Common myeloid progenitor, CD34-positive (primary cell): ENCODE data around the gene AVP.
"Not testable (repeated sequence)": the region's sequence is repeated elsewhere in the genome, so short reads cannot be mapped to it uniquely, and the experiment has no call there.

ENCODE experiments used
- CTCF ChIA-PET: fragments of 350-600 bp; sonication (Branson Sonifier 250); formaldehyde crosslinking; loops from one replicate; lab custom pipeline; 2021; ENCODE audit warnings: antibody characterized with exemption; lab: Charles Lee
- POLR2A ChIA-PET: fragments of 350-600 bp; sonication (Branson Sonifier 250); formaldehyde crosslinking; loops from one replicate; lab custom pipeline; 2021; ENCODE audit warnings: antibody characterized with exemption; lab: Charles Lee
- DNase-seq, 3 donors: peaks; one replicate each; pipeline versions ENCODE4 v3.0.0 to v3.0.0-alpha.2; 2013
- H3K27ac ChIP-seq, 2 experiments: 1 replicate in 1 of 2; 2 replicates in 1 of 2; pipeline ENCODE4 v1.7.0; 2013; ENCODE audit warnings: inconsistent platforms in 2 of 2, low read length in 2 of 2, mild to moderate bottlenecking in 2 of 2, low read depth in 1 of 2, moderate library complexity in 1 of 2; ENCODE audit not compliant: severe bottlenecking in 2 of 2, insufficient read depth in 1 of 2, poor library complexity in 1 of 2
- H3K27me3 ChIP-seq, 5 experiments: replicated peaks in 2 of 5; 1 replicate in 3 of 5; 2 replicates in 2 of 5; pipeline versions ENCODE4 v1.6.1 to v1.7.0; 2013; ENCODE audit warnings: low read length in 4 of 5, mild to moderate bottlenecking in 2 of 5, moderate library complexity in 2 of 5, inconsistent platforms in 1 of 5; ENCODE audit not compliant: insufficient read depth in 5 of 5, control insufficient read depth in 4 of 5
- H3K36me3 ChIP-seq, 4 experiments: 1 replicate in 2 of 4; 2 replicates in 2 of 4; pipeline versions ENCODE4 v1.6.1 to v1.7.0; 2013; ENCODE audit warnings: low read length in 3 of 4, control low read depth in 1 of 4, mild to moderate bottlenecking in 1 of 4; ENCODE audit not compliant: control insufficient read depth in 4 of 4, insufficient read depth in 4 of 4
- H3K4me1 ChIP-seq, 4 experiments: 1 replicate in 3 of 4; 2 replicates in 1 of 4; pipeline versions ENCODE4 v1.6.1 to v1.7.1; 2013; ENCODE audit warnings: low read length in 3 of 4, mild to moderate bottlenecking in 3 of 4, control low read depth in 1 of 4, inconsistent platforms in 1 of 4, moderate library complexity in 1 of 4; ENCODE audit not compliant: control insufficient read depth in 4 of 4, insufficient read depth in 4 of 4; ENCODE audit errors: control extremely low read depth in 1 of 4
- H3K4me3 ChIP-seq, 7 experiments: 1 replicate in 4 of 7; 2 replicates in 3 of 7; pipeline versions ENCODE4 v1.5.1 to v1.7.0; 2013; ENCODE audit warnings: mild to moderate bottlenecking in 7 of 7, low read length in 6 of 7, moderate library complexity in 6 of 7, inconsistent platforms in 2 of 7, low read depth in 2 of 7, control low read depth in 1 of 7; ENCODE audit not compliant: insufficient read depth in 4 of 7, control insufficient read depth in 1 of 7; ENCODE audit errors: extremely low read depth in 1 of 7
- H3K9me3 ChIP-seq, 5 experiments: 1 replicate in 4 of 5; 2 replicates in 1 of 5; pipeline versions ENCODE4 v1.6.1 to v1.7.1; 2013; ENCODE audit warnings: low read length in 4 of 5, mild to moderate bottlenecking in 2 of 5, inconsistent platforms in 1 of 5, low read depth in 1 of 5, moderate library complexity in 1 of 5; ENCODE audit not compliant: control insufficient read depth in 4 of 5, insufficient read depth in 2 of 5; ENCODE audit errors: control extremely low read depth in 1 of 5
- WGBS: methylation state at CpG from one replicate; pipeline ENCODE4 v1.1.5; 2013; ENCODE audit not compliant: insufficient coverage; 5-methylcytosine and 5-hydroxymethylcytosine counted together

Gene AVP

DNA sequence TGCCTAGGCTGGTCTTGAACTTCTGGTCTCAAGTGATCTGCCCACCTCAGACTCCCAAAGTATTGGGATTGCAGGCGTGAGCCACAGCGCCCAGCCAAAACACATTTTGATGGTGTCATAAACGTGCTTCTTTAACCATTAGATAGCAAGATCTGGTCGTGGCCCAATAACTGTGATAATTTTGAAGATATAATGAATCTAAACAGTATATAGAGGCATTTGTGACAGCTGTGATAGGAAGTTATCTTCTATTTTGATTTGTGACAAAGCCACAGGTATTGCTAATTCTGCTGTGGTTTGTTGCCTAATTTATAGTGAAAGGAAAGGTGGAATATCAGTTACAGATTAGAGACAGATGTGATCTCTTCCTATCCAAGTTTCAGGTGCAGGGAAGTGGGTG lies 13.8 kb downstream of the AVP start:
- H3K27ac ChIP-seq = no peak overlapping the region
- 93% methylated on average over 2 of the region's 4 CpGs for WGBS

DNA sequence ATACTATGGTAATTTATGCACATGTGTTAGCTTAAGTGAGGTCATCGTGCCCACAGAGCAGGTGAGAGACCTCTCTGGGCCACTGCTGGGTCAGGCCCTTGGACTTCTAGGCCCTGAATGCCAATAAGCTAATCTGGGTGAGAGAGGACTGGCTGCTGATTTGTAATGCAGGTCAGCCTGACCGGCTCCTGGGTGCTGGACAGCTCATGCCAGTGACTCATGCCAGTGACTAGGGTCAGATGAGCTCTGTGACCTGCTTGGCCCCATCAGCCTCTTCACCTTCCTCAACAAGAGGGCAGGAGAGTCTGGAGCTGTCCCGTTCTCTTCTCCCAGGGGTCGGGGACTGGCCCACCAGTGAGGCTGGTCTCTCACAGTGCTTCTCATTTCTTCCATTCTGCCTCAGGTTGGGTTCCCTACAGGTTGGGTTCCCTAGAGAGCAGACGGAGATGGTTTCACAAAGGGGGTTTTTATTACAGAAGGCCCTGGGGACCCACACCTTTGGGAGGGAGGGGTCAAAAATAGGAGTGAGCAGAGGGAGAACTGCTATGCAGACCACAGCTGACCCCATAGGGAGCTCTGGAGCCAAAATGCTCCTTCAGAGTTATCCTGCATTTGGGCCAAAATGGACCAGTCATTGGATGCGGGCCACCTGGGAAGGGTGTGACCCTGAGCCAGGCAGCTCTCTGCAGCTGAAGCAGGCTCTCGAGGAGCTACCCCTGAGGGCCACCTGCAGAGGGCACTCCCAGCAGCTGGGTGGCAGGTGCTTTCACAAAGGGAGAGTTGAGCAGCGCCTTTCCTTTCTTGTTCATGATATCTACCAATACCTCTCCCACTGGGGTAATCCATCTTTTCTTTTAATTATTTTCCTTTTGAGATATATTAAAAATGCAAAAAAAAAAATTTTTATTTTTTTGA lies 15.3 kb downstream of the AVP start:
- peak in 2 of 3 donors; percentile 56 to 59 for DNase-seq
- Histone ChIP-seq H3K4me3 (no peak overlapping the region), H3K36me3 (peaks cover 4 to 15% (median 6%) of the 10 kb centered on the region in 4 experiments), H3K9me3 (no peaks in the 10 kb centered on the region), H3K27me3 (no peaks in the 10 kb centered on the region), H3K4me1 (peaks cover 0 to 36% (median 23%) of the 10 kb centered on the region in 4 experiments), H3K27ac (no peak overlapping the region)
- POLR2A ChIA-PET = interaction anchor here (0.6 kb wide), 1 partner anchor 240 kb away, joined by 4 read pairs; no protein-coding TSS in a partner anchor
- CTCF ChIA-PET = interaction anchor here (0.8 to 9.7 kb wide), 17 partner anchors 9 to 261 kb away, joined by 3 to 64 read pairs (median 5); partner anchors contain the start of gene AVP
- WGBS = 76% methylated on average over 3 of the region's 8 CpGs

More for the DNA sequence above, 13.8 kb downstream of the AVP start:
- POLR2A ChIA-PET = no interaction called here
- H3K27me3 ChIP-seq = no peaks in the 10 kb centered on the region
- peaks cover 0 to 43% (median 32%) of the 10 kb centered on the region in 4 experiments for H3K4me1 ChIP-seq
- H3K36me3 ChIP-seq = peaks cover 4 to 15% (median 6%) of the 10 kb centered on the region in 4 experiments
- peak overlapping the region in 4 of 7 experiments; percentile 49 to 86 (median 74) for H3K4me3 ChIP-seq
- no peak for DNase-seq
- no peaks in the 10 kb centered on the region for H3K9me3 ChIP-seq
- CTCF ChIA-PET = interaction anchor here (0.8 to 9.7 kb wide), 7 partner anchors 14 to 87 kb away, joined by 3 to 64 read pairs (median 5); partner anchors contain the start of gene AVP

DNA sequence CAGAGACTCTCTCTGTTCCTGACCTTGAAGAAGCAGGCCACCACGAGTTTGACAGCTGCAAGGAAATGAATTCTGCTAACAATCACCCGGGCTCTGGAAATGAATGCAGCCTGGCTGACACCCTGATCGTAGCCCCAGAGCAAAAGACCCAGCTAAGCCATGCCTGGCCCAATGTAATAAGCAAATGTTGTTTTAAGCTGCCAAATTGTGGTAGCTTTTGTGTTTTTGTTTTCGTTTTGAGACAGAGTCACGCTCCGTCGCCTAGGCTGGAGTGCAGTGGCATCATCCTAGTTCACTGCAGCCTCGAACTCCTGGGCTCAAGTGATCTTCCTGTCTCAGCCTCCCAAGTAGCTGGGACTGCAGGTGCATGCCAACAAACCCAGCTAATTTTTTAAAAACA lies 16.4 kb downstream of the AVP start:
- Histone ChIP-seq H3K4me3 (no peak overlapping the region), H3K9me3 (no peaks in the 10 kb centered on the region), H3K36me3 (peaks cover 4 to 15% (median 6%) of the 10 kb centered on the region in 4 experiments), H3K27me3 (no peaks in the 10 kb centered on the region), H3K4me1 (peaks cover 0 to 29% (median 21%) of the 10 kb centered on the region in 4 experiments), H3K27ac (no peak overlapping the region)
- WGBS = 76% methylated on average over 8 of the region's 8 CpGs
- no peak for DNase-seq
- ChIA-PET CTCF (interaction anchor here (0.8 to 9.7 kb wide), 7 partner anchors 11 to 66 kb away, joined by 3 to 64 read pairs (median 10); partner anchors contain the start of gene AVP), POLR2A (interaction anchor here (0.6 kb wide), 1 partner anchor 39 kb away, joined by 4 read pairs; no protein-coding TSS in a partner anchor)

DNA sequence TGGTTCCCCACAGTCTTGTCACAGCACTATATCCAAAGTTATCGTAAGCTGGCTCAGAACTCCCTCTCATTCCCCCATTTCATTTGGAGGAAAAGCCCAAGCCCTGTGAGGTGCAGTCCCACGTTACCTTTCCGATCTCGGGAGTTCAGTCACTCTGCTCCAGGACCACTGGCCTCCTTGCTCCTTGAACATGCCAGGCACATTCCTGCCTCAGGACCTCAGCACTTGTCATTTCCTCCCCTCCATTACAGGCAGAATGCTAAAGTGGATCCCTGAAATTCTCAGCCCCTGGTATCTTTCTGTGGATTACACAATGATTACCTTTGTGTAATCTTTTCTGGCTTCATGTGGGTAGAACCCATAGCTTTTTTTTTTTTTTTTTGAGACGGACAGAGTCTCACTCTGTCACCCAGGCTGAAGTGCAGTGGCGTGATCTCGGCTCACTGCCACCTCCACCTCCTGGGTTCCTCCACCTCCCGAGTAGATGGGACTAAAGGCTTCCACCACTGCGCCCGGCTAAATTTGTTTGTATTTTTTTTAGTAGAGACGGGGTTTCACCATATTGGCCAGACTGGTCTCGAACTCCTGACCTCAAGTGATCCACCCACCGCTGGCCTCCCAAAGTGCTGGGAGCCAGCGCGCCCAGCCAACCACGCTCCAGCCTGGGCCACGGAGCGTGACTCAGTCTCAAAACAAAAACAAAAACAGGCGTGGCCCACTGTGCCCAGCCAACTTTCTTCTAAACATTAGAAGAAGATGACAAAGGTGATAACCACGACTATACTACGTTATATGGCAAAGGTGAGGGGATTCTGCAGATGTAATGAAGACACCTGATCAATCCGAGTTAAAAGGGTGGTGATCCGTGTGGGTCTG lies 17.1 kb downstream of the AVP start:
- Histone ChIP-seq H3K27ac (no peak overlapping the region), H3K36me3 (peaks cover 4 to 15% (median 6%) of the 10 kb centered on the region in 4 experiments), H3K4me3 (no peak overlapping the region), H3K4me1 (peaks cover 0 to 22% (median 15%) of the 10 kb centered on the region in 4 experiments), H3K9me3 (no peaks in the 10 kb centered on the region), H3K27me3 (no peaks in the 10 kb centered on the region)
- 94% methylated on average over 22 of the region's 23 CpGs for WGBS
- no peak for DNase-seq
- ChIA-PET CTCF (interaction anchor here (1.1 to 9.7 kb wide), 6 partner anchors 10 to 48 kb away, joined by 3 to 64 read pairs (median 14); partner anchors contain the start of gene AVP), POLR2A (interaction anchor here (0.6 kb wide), 1 partner anchor 40 kb away, joined by 4 read pairs; no protein-coding TSS in a partner anchor)

DNA sequence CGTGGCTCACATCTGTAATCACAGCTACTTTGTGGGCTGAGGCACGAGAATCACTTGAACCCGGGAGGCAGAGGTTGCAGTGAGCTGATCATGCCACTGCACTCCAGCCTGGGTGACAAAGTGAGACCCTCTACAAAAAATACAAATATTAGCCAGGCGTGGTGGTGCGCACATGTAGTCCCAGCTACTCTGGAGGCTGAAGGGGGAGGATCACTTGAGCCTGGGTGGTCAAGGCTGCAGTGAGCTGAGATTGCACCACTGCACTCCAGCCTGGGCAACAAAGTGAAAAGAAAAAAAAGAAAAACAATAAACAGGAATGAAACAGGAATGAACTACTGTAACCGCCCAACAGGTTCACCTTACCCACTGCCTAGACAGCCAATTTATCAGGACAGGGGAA lies 20.4 kb downstream of the AVP start:
- DNase-seq, H3K4me3 ChIP-seq, H3K4me1 ChIP-seq, H3K27me3 ChIP-seq, POLR2A ChIA-PET, H3K27ac ChIP-seq, H3K9me3 ChIP-seq: not testable (repeated sequence)
- WGBS = 80% methylated on average over 6 of the region's 6 CpGs
- CTCF ChIA-PET = interaction anchor here (1.0 to 1.9 kb wide), 2 partner anchors 11 kb away, joined by 3 to 8 read pairs; no protein-coding TSS in a partner anchor
- peaks cover 4 to 17% (median 7%) of the 10 kb centered on the region in 4 experiments for H3K36me3 ChIP-seq

DNA sequence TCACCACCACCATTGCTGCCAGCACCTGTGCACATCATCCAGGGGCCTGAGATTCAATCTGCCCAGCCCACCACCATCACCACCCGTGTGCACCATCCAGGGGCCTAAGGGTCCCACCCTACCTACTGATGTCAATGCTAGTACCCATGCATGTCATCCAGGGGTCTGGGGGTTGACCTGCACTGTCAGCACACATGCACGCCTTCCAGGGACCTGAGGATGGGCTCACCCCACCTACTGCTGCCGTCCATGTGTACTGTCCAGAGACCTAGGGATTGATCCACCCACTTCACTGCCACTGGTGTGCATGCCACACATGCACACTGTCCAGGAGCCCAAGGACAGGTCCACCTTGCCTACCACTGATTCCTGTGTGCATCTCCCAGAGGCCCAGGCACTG lies 25.0 kb downstream of the AVP start:
- ChIA-PET CTCF (interaction anchor here (1.2 kb wide), 1 partner anchor 9 kb away, joined by 5 read pairs; no protein-coding TSS in a partner anchor), POLR2A (no interaction called here)
- no peak for DNase-seq
- Histone ChIP-seq H3K9me3 (no peaks in the 10 kb centered on the region), H3K36me3 (peaks cover 0 to 9% (median 3%) of the 10 kb centered on the region in 4 experiments), H3K27me3 (no peaks in the 10 kb centered on the region), H3K27ac (no peak overlapping the region), H3K4me3 (no peak overlapping the region), H3K4me1 (no peaks in the 10 kb centered on the region)
- WGBS = 100% methylated on average over 3 of the region's 3 CpGs
